GM20431 (cell line): Measurements from ENCODE around the gene ECSCR.

Experiments used
- in situ Hi-C: fragments of 300-500 bp; cut with MseI, MboI; formaldehyde crosslinking; loops from one replicate; pipeline ENCODE4 v1.15.0; 2020; ENCODE audit warnings: low sequenced_read_pairs; ENCODE audit not compliant: unreplicated experiment

Gene ECSCR

GRCh38 chr5:139474890-139475791 is 12.6 kb upstream of the ECSCR start:
- in situ Hi-C loops = no loop called here

- in situ Hi-C loops = no loop called here
Measured at GRCh38 chr5:139473565-139473964, 11.0 kb upstream of the ECSCR start.

GRCh38 chr5:139473105-139473504 is 10.6 kb upstream of the ECSCR start:
- in situ Hi-C loops = no loop called here

GRCh38 chr5:139472386-139473030 is 10.0 kb upstream of the ECSCR start:
- in situ Hi-C loops = no loop called here

GRCh38 chr5:139470821-139471300 is 8.3 kb upstream of the ECSCR start, which contains the start of gene SMIM33:
SMIM33 (plus strand) TSS chr5:139471004; CDS start chr5:139471122, 118 bp downstream.
- in situ Hi-C loops = no loop called here

GRCh38 chr5:139468421-139468931 is 5.9 kb upstream of the ECSCR start:
- in situ Hi-C loops = no loop called here

GRCh38 chr5:139461698-139462097 is 845 bp downstream of the ECSCR start:
- in situ Hi-C loops = no loop called here

GRCh38 chr5:139461176-139461575 is 1.4 kb downstream of the ECSCR start:
- in situ Hi-C loops = no loop called here

- in situ Hi-C loops = no loop called here
Measured at GRCh38 chr5:139460455-139460854, 2.1 kb downstream of the ECSCR start.

GRCh38 chr5:139459451-139459934 is 3.0 kb downstream of the ECSCR start:
- in situ Hi-C loops = no loop called here

- in situ Hi-C loops = no loop called here
Measured at GRCh38 chr5:139458580-139459407, 3.7 kb downstream of the ECSCR start.

- in situ Hi-C loops = no loop called here
Measured at GRCh38 chr5:139457653-139458306, 4.8 kb downstream of the ECSCR start.

GRCh38 chr5:139457241-139457640 is 5.3 kb downstream of the ECSCR start:
- in situ Hi-C loops = no loop called here

GRCh38 chr5:139456776-139457175 is 5.8 kb downstream of the ECSCR start:
- in situ Hi-C loops = no loop called here

- in situ Hi-C loops = no loop called here
Measured at GRCh38 chr5:139454568-139455290, 7.8 kb downstream of the ECSCR start.

GRCh38 chr5:139453683-139454567 is 8.6 kb downstream of the ECSCR start:
- in situ Hi-C loops = no loop called here

GRCh38 chr5:139451878-139452660 is 10.5 kb downstream of the ECSCR start:
- in situ Hi-C loops = no loop called here
